Measurements from ENCODE around the gene TSPAN3. TPM values are rescaled to one million over a fixed set of nuclear protein-coding genes. Genes with fewer than 3 reads are reported as not detected.

The TSPAN3 gene
- total and polyA plus RNA-seq, 2 donors (not counting 1 experiment from before 2014, with no cell fraction given), result 109 to 130 TPM

- H3K79me2 ChIP-seq (ENCODE audit: control insufficient read depth, insufficient read depth, low read length), result peaks cover 37% of the 10 kb centered on the region
- intact Hi-C loops (cut with micrococcal nuclease), result no loop called here
- H3K27ac ChIP-seq (ENCODE audit: low read length in 2 of 2), result peak overlapping the region in 1 of 2 donors; percentile 24
- H3K9ac ChIP-seq (ENCODE audit: low read length), result no peak overlapping the region
- peaks cover 6 to 18% of the 10 kb centered on the region in 2 donors for H3K4me1 ChIP-seq (ENCODE audit: control insufficient read depth in 2 of 2, insufficient read depth in 2 of 2, low read length in 2 of 2)
- no peak for TF ChIP-seq CTCF (IDR thresholded peaks at IDR 0.05)
- no peak for TF ChIP-seq EZH2 (IDR thresholded peaks at IDR 0.05; ENCODE audit: borderline replicate concordance, insufficient read depth, low read depth, low read length, poor library complexity, severe bottlenecking)
- no peaks in the 10 kb centered on the region for H3K27me3 ChIP-seq (replicated peaks in 1 of 4; ENCODE audit: control extremely low read depth in 1 of 4, control insufficient read depth in 3 of 4, insufficient read depth in 4 of 4, low read length in 3 of 4)
- no peak for ATAC-seq (ENCODE audit: low read depth)
- peaks cover 0 to 7% (median 0%) of the 10 kb centered on the region in 3 donors for H3K9me3 ChIP-seq (ENCODE audit: control extremely low read depth in 1 of 3, control insufficient read depth in 2 of 3, insufficient read depth in 1 of 3, low read length in 2 of 3)
- no peak overlapping the region for H2AFZ ChIP-seq (ENCODE audit: insufficient read depth, low read depth, low read length, poor library complexity, severe bottlenecking)
- Mint-ChIP-seq H3K27me3 (no peaks in the 10 kb centered on the region), H3K4me3 (no peak overlapping the region), H3K4me1 (peaks cover 43% of the 10 kb centered on the region), H3K9me3 (ENCODE audit: insufficient read depth) (no peaks in the 10 kb centered on the region), H3K27ac (no peak overlapping the region)
- peaks cover 21 to 76% of the 10 kb centered on the region in 2 experiments for H3K36me3 ChIP-seq (replicated peaks in 1 of 2; ENCODE audit: control extremely low read depth in 1 of 2, control insufficient read depth in 1 of 2, extremely low read depth in 1 of 2, insufficient read depth in 2 of 2, low read length in 1 of 2)
- no peak overlapping the region for H3K4me3 ChIP-seq (ENCODE audit: control extremely low read depth in 1 of 5, extremely low read depth in 1 of 5, insufficient read depth in 1 of 5, low read depth in 2 of 5, low read length in 4 of 5)
- WGBS (ENCODE audit: insufficient coverage), result 95% methylated on average over 3 of the region's 8 CpGs
- POLR2A ChIA-PET, result no interaction called here
- DNase-seq, result no peak
- CTCF ChIA-PET, result no interaction called here
- H3K4me2 ChIP-seq (replicated peaks; ENCODE audit: low read depth, low read length, poor library complexity, severe bottlenecking), result no peak overlapping the region
- peaks cover 45% of the 10 kb centered on the region for H4K20me1 ChIP-seq (ENCODE audit: control insufficient read depth, insufficient read depth, low read length, poor library complexity, severe bottlenecking)
Observed at GRCh38 chr15:77042245-77042919, 28.5 kb downstream of the TSPAN3 start.

- H3K4me3 Mint-ChIP-seq, result peak overlapping the region; percentile 8
- no peaks in the 10 kb centered on the region for H3K27me3 Mint-ChIP-seq
- POLR2A ChIA-PET, result no interaction called here
Observed at GRCh38 chr15:77040673-77041072, 30.2 kb downstream of the TSPAN3 start.

More at GRCh38 chr15:77040673-77041072, 30.2 kb downstream of the TSPAN3 start:
- WGBS (ENCODE audit: insufficient coverage), result 56% methylated on average over 3 of the region's 5 CpGs
- Histone ChIP-seq H3K79me2 (ENCODE audit: control insufficient read depth, insufficient read depth, low read length) (peaks cover 28% of the 10 kb centered on the region), H3K36me3 (replicated peaks in 1 of 2; ENCODE audit: control extremely low read depth in 1 of 2, control insufficient read depth in 1 of 2, extremely low read depth in 1 of 2, insufficient read depth in 2 of 2, low read length in 1 of 2) (peaks cover 10 to 76% of the 10 kb centered on the region in 2 experiments), H3K9ac (ENCODE audit: low read length) (no peak overlapping the region), H2AFZ (ENCODE audit: insufficient read depth, low read depth, low read length, poor library complexity, severe bottlenecking) (no peak overlapping the region), H3K27ac (ENCODE audit: low read length in 2 of 2) (no peak overlapping the region), H3K4me3 (ENCODE audit: control extremely low read depth in 1 of 5, extremely low read depth in 1 of 5, insufficient read depth in 1 of 5, low read depth in 2 of 5, low read length in 4 of 5) (no peak overlapping the region), H3K4me1 (ENCODE audit: control insufficient read depth in 2 of 2, insufficient read depth in 2 of 2, low read length in 2 of 2) (peaks cover 6 to 21% of the 10 kb centered on the region in 2 donors), H3K9me3 (ENCODE audit: control extremely low read depth in 1 of 3, control insufficient read depth in 2 of 3, insufficient read depth in 1 of 3, low read length in 2 of 3) (peaks cover 0 to 17% (median 0%) of the 10 kb centered on the region in 3 donors), H4K20me1 (ENCODE audit: control insufficient read depth, insufficient read depth, low read length, poor library complexity, severe bottlenecking) (peaks cover 53% of the 10 kb centered on the region), H3K27me3 (replicated peaks in 1 of 4; ENCODE audit: control extremely low read depth in 1 of 4, control insufficient read depth in 3 of 4, insufficient read depth in 4 of 4, low read length in 3 of 4) (no peaks in the 10 kb centered on the region), H3K4me2 (replicated peaks; ENCODE audit: low read depth, low read length, poor library complexity, severe bottlenecking) (no peak overlapping the region)
- DNase-seq (no peak), ATAC-seq (ENCODE audit: low read depth) (peak; percentile 34)
- TF ChIP-seq CTCF (IDR thresholded peaks at IDR 0.05) (no peak), EZH2 (IDR thresholded peaks at IDR 0.05; ENCODE audit: borderline replicate concordance, insufficient read depth, low read depth, low read length, poor library complexity, severe bottlenecking) (no peak)
- CTCF ChIA-PET, result interaction anchor here (0.8 to 1.0 kb wide), 2 partner anchors 10 to 17 kb away, joined by 3 read pairs; no protein-coding TSS in a partner anchor
- H3K9me3 Mint-ChIP-seq (ENCODE audit: insufficient read depth), result no peaks in the 10 kb centered on the region
- intact Hi-C loops (cut with micrococcal nuclease), result no loop called here
- peaks cover 38% of the 10 kb centered on the region for H3K4me1 Mint-ChIP-seq
- H3K27ac Mint-ChIP-seq, result peak overlapping the region; percentile 89

Data from B cell (primary cell).